Liver (tissue), 3 donors: Measurements from ENCODE around the gene DLEC1.

Experiments
- EGR1 ChIP-seq, 2 donors: IDR thresholded peaks; 2 replicates each; pipeline ENCODE4 v1.6.1; 2016 to 2018; ENCODE audit warnings: antibody characterized with exemption in 2 of 2, low read depth in 2 of 2
- JUND ChIP-seq, 2 donors: IDR thresholded peaks; 2 replicates each; pipeline ENCODE4 v1.6.1; 2016; ENCODE audit warnings: antibody characterized with exemption in 2 of 2
- RXRA ChIP-seq, 2 donors: IDR thresholded peaks; 2 replicates each; pipeline ENCODE4 v1.6.1; 2017 to 2018; ENCODE audit warnings: antibody characterized with exemption in 2 of 2, mild to moderate bottlenecking in 1 of 2
- TAF1 ChIP-seq: conservative IDR thresholded peaks from 2 replicates; pipeline ENCODE4 v1.6.1; 2016; ENCODE audit warnings: antibody characterized with exemption, mild to moderate bottlenecking
- YY1 ChIP-seq: IDR thresholded peaks from 2 replicates; pipeline ENCODE4 v1.6.1; 2016; ENCODE audit warnings: antibody characterized with exemption, mild to moderate bottlenecking
- TF ChIP-seq, protein P1 (sequence below): fragments of 150-350 bp; IDR thresholded peaks from 2 replicates; pipeline ENCODE4 v1.5.1; 2017; ENCODE audit warnings: improper control_type of control experiment, low read depth, low read length; ENCODE audit not compliant: missing input control
- TF ChIP-seq, protein P2 (sequence below): IDR thresholded peaks from 2 replicates; pipeline ENCODE4 v1.6.1; 2016; ENCODE audit warnings: antibody characterized with exemption
- TF ChIP-seq, protein P3 (sequence below): IDR thresholded peaks from 2 replicates; pipeline ENCODE4 v1.6.1; 2016; ENCODE audit warnings: antibody characterized with exemption
- TF ChIP-seq, protein P4 (sequence below): IDR thresholded peaks from 2 replicates; pipeline ENCODE4 v1.6.1; 2016; ENCODE audit warnings: antibody characterized with exemption
- TF ChIP-seq, protein P5 (sequence below): IDR thresholded peaks from 2 replicates; pipeline ENCODE4 v1.6.1; 2016; ENCODE audit warnings: antibody characterized with exemption, mild to moderate bottlenecking
- donor health status: healthy.
- donor health status: healthy.

DNA sequence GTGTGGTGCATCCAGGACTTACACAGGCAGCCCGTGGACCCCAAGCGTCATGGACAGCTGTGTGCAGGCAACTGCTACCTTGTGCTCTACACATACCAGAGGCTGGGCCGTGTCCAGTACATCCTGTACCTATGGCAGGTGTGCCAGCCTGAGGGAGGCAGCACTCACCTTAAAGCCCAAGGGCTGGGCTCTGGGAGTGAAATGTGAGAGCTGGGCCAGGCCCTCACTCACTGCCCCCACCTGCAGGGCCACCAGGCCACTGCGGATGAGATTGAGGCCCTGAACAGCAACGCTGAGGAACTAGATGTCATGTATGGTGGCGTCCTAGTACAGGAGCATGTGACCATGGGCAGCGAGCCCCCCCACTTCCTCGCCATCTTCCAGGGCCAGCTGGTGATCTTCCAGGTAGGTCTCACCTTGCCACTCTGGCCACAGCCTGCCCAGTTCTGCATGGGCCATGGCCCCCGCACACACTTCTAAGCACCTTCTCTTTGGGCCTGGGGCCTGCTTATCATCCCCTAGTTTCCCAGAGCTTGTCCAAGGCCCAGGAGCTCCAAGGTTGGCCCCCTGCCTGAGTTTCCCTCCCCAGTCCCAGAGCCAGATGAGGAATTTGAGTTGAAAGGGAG is 37.4 kb upstream of the DLEC1 start:
- TF ChIP-seq, protein P1, sequence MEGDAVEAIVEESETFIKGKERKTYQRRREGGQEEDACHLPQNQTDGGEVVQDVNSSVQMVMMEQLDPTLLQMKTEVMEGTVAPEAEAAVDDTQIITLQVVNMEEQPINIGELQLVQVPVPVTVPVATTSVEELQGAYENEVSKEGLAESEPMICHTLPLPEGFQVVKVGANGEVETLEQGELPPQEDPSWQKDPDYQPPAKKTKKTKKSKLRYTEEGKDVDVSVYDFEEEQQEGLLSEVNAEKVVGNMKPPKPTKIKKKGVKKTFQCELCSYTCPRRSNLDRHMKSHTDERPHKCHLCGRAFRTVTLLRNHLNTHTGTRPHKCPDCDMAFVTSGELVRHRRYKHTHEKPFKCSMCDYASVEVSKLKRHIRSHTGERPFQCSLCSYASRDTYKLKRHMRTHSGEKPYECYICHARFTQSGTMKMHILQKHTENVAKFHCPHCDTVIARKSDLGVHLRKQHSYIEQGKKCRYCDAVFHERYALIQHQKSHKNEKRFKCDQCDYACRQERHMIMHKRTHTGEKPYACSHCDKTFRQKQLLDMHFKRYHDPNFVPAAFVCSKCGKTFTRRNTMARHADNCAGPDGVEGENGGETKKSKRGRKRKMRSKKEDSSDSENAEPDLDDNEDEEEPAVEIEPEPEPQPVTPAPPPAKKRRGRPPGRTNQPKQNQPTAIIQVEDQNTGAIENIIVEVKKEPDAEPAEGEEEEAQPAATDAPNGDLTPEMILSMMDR = no peak
- TF ChIP-seq TAF1 (no peak), RXRA (IDR thresholded peaks at IDR 0.05) (no peak), JUND (IDR thresholded peaks at IDR 0.05) (no peak), YY1 (no peak), EGR1 (IDR thresholded peaks at IDR 0.05; ENCODE audit: low read depth in 2 of 2) (no peak)
- TF ChIP-seq, protein P2, sequence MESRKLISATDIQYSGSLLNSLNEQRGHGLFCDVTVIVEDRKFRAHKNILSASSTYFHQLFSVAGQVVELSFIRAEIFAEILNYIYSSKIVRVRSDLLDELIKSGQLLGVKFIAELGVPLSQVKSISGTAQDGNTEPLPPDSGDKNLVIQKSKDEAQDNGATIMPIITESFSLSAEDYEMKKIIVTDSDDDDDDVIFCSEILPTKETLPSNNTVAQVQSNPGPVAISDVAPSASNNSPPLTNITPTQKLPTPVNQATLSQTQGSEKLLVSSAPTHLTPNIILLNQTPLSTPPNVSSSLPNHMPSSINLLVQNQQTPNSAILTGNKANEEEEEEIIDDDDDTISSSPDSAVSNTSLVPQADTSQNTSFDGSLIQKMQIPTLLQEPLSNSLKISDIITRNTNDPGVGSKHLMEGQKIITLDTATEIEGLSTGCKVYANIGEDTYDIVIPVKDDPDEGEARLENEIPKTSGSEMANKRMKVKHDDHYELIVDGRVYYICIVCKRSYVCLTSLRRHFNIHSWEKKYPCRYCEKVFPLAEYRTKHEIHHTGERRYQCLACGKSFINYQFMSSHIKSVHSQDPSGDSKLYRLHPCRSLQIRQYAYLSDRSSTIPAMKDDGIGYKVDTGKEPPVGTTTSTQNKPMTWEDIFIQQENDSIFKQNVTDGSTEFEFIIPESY = no peak
- TF ChIP-seq, protein P3, sequence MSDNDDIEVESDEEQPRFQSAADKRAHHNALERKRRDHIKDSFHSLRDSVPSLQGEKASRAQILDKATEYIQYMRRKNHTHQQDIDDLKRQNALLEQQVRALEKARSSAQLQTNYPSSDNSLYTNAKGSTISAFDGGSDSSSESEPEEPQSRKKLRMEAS = no peak
- TF ChIP-seq, protein P4, sequence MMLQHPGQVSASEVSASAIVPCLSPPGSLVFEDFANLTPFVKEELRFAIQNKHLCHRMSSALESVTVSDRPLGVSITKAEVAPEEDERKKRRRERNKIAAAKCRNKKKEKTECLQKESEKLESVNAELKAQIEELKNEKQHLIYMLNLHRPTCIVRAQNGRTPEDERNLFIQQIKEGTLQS = no peak
- TF ChIP-seq, protein P5, sequence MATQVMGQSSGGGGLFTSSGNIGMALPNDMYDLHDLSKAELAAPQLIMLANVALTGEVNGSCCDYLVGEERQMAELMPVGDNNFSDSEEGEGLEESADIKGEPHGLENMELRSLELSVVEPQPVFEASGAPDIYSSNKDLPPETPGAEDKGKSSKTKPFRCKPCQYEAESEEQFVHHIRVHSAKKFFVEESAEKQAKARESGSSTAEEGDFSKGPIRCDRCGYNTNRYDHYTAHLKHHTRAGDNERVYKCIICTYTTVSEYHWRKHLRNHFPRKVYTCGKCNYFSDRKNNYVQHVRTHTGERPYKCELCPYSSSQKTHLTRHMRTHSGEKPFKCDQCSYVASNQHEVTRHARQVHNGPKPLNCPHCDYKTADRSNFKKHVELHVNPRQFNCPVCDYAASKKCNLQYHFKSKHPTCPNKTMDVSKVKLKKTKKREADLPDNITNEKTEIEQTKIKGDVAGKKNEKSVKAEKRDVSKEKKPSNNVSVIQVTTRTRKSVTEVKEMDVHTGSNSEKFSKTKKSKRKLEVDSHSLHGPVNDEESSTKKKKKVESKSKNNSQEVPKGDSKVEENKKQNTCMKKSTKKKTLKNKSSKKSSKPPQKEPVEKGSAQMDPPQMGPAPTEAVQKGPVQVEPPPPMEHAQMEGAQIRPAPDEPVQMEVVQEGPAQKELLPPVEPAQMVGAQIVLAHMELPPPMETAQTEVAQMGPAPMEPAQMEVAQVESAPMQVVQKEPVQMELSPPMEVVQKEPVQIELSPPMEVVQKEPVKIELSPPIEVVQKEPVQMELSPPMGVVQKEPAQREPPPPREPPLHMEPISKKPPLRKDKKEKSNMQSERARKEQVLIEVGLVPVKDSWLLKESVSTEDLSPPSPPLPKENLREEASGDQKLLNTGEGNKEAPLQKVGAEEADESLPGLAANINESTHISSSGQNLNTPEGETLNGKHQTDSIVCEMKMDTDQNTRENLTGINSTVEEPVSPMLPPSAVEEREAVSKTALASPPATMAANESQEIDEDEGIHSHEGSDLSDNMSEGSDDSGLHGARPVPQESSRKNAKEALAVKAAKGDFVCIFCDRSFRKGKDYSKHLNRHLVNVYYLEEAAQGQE = no peak
